ENCODE measurements around the gene USP2. TPM values are rescaled to one million over a fixed set of nuclear protein-coding genes. Genes with fewer than 3 reads are reported as not detected.
A peak's percentile ranks its signal among the peaks of the same experiment; 100 is the strongest.

Gene USP2
- polyA plus RNA-seq, 3 donors: 0.36 TPM; not detected in 2

- Histone ChIP-seq H3K4me1 (ENCODE audit: control insufficient read depth in 1 of 2, insufficient read depth in 2 of 2, low read length in 2 of 2) (peaks cover 37 to 38% of the 10 kb centered on the region in 2 donors), H3K36me3 (replicated peaks in 1 of 2; ENCODE audit: control insufficient read depth in 1 of 2, insufficient read depth in 2 of 2, low read length in 2 of 2) (no peaks in the 10 kb centered on the region), H3K9me3 (replicated peaks in 1 of 2; ENCODE audit: control insufficient read depth in 1 of 2, insufficient read depth in 1 of 2, low read length in 2 of 2) (peaks cover 0 to 10% of the 10 kb centered on the region in 2 donors), H3K27me3 (ENCODE audit: control insufficient read depth in 2 of 2, insufficient read depth in 2 of 2, low read length in 2 of 2) (peaks cover 28 to 84% of the 10 kb centered on the region in 2 donors), H3K79me2 (ENCODE audit: insufficient read depth, low read length) (no peaks in the 10 kb centered on the region), H3K27ac (ENCODE audit: low read depth in 1 of 2, low read length in 2 of 2) (no peak overlapping the region), H4K20me1 (ENCODE audit: insufficient read depth, low read length) (no peaks in the 10 kb centered on the region), H3K4me2 (replicated peaks; ENCODE audit: extremely low read depth, low read length, poor library complexity, severe bottlenecking) (no peak overlapping the region), H3K9ac (ENCODE audit: insufficient read depth, low read length, poor library complexity, severe bottlenecking) (no peak overlapping the region), H3K4me3 (replicated peaks in 1 of 3; ENCODE audit: low read depth in 2 of 3, low read length in 3 of 3) (no peak overlapping the region), H2AFZ (ENCODE audit: insufficient read depth, low read depth, low read length, poor library complexity, severe bottlenecking) (no peak overlapping the region)
- TF ChIP-seq CTCF (IDR thresholded peaks at IDR 0.05): no peak
- 27% methylated on average over 6 of the region's 14 CpGs for WGBS (ENCODE audit: insufficient coverage)
- Mint-ChIP-seq H3K4me3 (peak overlapping the region in 1 of 2 donors; percentile 83), H3K27me3 (ENCODE audit: low read depth in 3 of 3) (peaks cover 75 to 86% (median 79%) of the 10 kb centered on the region in 3 donors), H3K36me3 (peaks cover 0 to 8% of the 10 kb centered on the region in 2 donors), H3K27ac (peak overlapping the region in 1 of 7 donors; percentile 3), H3K9me3 (peaks cover 0 to 8% (median 2%) of the 10 kb centered on the region in 7 donors), H3K4me1 (peaks cover 31% of the 10 kb centered on the region)
- no peak for DNase-seq
- intact Hi-C loops (cut with micrococcal nuclease): no loop called here
These were observed 63.8 kb downstream of the USP2 start for GRCh38 chr11:119317592-119318239.

- H3K4me2 ChIP-seq (replicated peaks; ENCODE audit: extremely low read depth, low read length, poor library complexity, severe bottlenecking): peak within 1 kb of the TSS; percentile 35
- H3K27me3 Mint-ChIP-seq (ENCODE audit: low read depth in 3 of 3): peaks cover 75 to 90% (median 79%) of the 10 kb centered on the region in 3 donors
- DNase-seq: peak in 1 of 3 donors; percentile 6
- H3K27me3 ChIP-seq (ENCODE audit: control insufficient read depth in 2 of 2, insufficient read depth in 2 of 2, low read length in 2 of 2): peaks cover 28 to 81% of the 10 kb centered on the region in 2 donors
- peak within 1 kb of the TSS in 1 of 7 donors; percentile 3 for H3K27ac Mint-ChIP-seq
- intact Hi-C loops (cut with micrococcal nuclease): no loop called here
- WGBS (ENCODE audit: insufficient coverage): 2% methylated on average over 73 of the region's 74 CpGs
- no peak within 1 kb of the TSS for H3K27ac ChIP-seq (ENCODE audit: low read depth in 1 of 2, low read length in 2 of 2)
- H3K4me1 Mint-ChIP-seq: peaks cover 28% of the 10 kb centered on the region
- TF ChIP-seq CTCF (IDR thresholded peaks at IDR 0.05): no peak
- H3K9me3 Mint-ChIP-seq: peaks cover 0 to 8% (median 2%) of the 10 kb centered on the region in 7 donors
- H3K36me3 Mint-ChIP-seq: peaks cover 0 to 8% of the 10 kb centered on the region in 2 donors
- H3K4me1 ChIP-seq (ENCODE audit: control insufficient read depth in 1 of 2, insufficient read depth in 2 of 2, low read length in 2 of 2): peaks cover 32 to 35% of the 10 kb centered on the region in 2 donors
- no peaks in the 10 kb centered on the region for H4K20me1 ChIP-seq (ENCODE audit: insufficient read depth, low read length)
- H3K79me2 ChIP-seq (ENCODE audit: insufficient read depth, low read length): no peaks in the 10 kb centered on the region
- H3K9me3 ChIP-seq (replicated peaks in 1 of 2; ENCODE audit: control insufficient read depth in 1 of 2, insufficient read depth in 1 of 2, low read length in 2 of 2): peaks cover 0 to 10% of the 10 kb centered on the region in 2 donors
- H2AFZ ChIP-seq (ENCODE audit: insufficient read depth, low read depth, low read length, poor library complexity, severe bottlenecking): peak within 1 kb of the TSS; percentile 30
- no peaks in the 10 kb centered on the region for H3K36me3 ChIP-seq (replicated peaks in 1 of 2; ENCODE audit: control insufficient read depth in 1 of 2, insufficient read depth in 2 of 2, low read length in 2 of 2)
- no peak within 1 kb of the TSS for H3K4me3 ChIP-seq (replicated peaks in 1 of 3; ENCODE audit: low read depth in 2 of 3, low read length in 3 of 3)
- H3K4me3 Mint-ChIP-seq: peak within 1 kb of the TSS in 1 of 2 donors; percentile 83
- no peak within 1 kb of the TSS for H3K9ac ChIP-seq (ENCODE audit: insufficient read depth, low read length, poor library complexity, severe bottlenecking)
These were observed 64.5 kb downstream of the USP2 start, which contains the start of gene MCAM for GRCh38 chr11:119316729-119317591. MCAM (minus strand) TSS chr11:119317130; CDS start chr11:119317101, 29 bp downstream.

All from CD14-positive monocyte (primary cell).